Testis (tissue), 2 donors: Measurements from ENCODE around the gene FBXO36.

Source experiments
- POLR2A ChIP-seq: fragments of 450-650 bp; IDR thresholded peaks from one replicate; pipeline ENCODE4 v1.6.1; 2017; ENCODE audit warnings: antibody characterized with exemption, mild to moderate bottlenecking, moderate library complexity
- TF ChIP-seq, protein P1 (sequence below), 3 experiments: fragments of 450-650 bp in 2 of 3; fragments of 200-600 bp in 1 of 3; sonication (generic) in 1 of 3; IDR thresholded peaks; one replicate each; pipeline ENCODE4 v1.5.1; 2016 to 2019; ENCODE audit warnings: antibody characterized with exemption in 3 of 3, mild to moderate bottlenecking in 2 of 3, moderate library complexity in 1 of 3

DNA sequence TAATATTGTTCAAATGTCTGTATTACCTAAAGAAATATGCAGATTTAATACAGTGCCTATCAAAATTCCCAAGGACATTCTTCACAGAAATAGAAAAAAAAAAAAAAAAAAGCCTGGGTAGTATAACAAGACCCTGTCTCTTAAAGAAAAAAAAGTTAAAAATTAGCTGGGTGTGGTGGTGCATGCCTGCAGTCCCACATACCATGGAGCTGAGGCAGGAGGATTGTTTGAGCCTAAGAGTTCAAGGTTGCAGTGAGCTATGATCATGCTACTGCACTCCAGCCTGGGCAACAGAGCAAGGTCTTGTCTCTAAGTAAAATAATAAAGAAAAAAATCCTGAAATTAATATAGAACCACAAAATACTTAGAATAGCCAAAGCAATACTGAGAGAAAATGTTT lies 94.5 kb downstream of the FBXO36 start:
- TF ChIP-seq POLR2A, result no peak
- TF ChIP-seq, protein P1, sequence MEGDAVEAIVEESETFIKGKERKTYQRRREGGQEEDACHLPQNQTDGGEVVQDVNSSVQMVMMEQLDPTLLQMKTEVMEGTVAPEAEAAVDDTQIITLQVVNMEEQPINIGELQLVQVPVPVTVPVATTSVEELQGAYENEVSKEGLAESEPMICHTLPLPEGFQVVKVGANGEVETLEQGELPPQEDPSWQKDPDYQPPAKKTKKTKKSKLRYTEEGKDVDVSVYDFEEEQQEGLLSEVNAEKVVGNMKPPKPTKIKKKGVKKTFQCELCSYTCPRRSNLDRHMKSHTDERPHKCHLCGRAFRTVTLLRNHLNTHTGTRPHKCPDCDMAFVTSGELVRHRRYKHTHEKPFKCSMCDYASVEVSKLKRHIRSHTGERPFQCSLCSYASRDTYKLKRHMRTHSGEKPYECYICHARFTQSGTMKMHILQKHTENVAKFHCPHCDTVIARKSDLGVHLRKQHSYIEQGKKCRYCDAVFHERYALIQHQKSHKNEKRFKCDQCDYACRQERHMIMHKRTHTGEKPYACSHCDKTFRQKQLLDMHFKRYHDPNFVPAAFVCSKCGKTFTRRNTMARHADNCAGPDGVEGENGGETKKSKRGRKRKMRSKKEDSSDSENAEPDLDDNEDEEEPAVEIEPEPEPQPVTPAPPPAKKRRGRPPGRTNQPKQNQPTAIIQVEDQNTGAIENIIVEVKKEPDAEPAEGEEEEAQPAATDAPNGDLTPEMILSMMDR (IDR thresholded peaks at IDR 0.05), result no peak
